ENCODE measurements around the gene SLC4A2. TPM values are rescaled to one million over a fixed set of nuclear protein-coding genes. Genes with fewer than 3 reads are reported as not detected.

The SLC4A2 gene
- total RNA-seq, 2 donors from 2014 or later: 265 to 284 TPM

- no peak overlapping the region for H3K4me3 Mint-ChIP-seq
- peaks cover 3% of the 10 kb centered on the region for H3K4me1 Mint-ChIP-seq
- no peak for TF ChIP-seq CTCF (conservative IDR thresholded peaks at IDR 0.05)
- H3K4me1 ChIP-seq (ENCODE audit: control insufficient read depth, insufficient read depth, low read length): peaks cover 6% of the 10 kb centered on the region
- no peaks in the 10 kb centered on the region for H3K36me3 ChIP-seq (ENCODE audit: control insufficient read depth, insufficient read depth, low read length)
- peaks cover 8% of the 10 kb centered on the region for H3K36me3 Mint-ChIP-seq (ENCODE audit: low read depth)
- H3K9me3 Mint-ChIP-seq: no peaks in the 10 kb centered on the region
- H3K9ac ChIP-seq (ENCODE audit: extremely low read depth, low read length, poor library complexity, severe bottlenecking): no peak overlapping the region
- H3K4me3 ChIP-seq (ENCODE audit: low read length): no peak overlapping the region
- H3K9me3 ChIP-seq (ENCODE audit: control insufficient read depth, low read length): no peaks in the 10 kb centered on the region
- 94 to 100% methylated on average over 3 to 20 of the region's 20 CpGs for WGBS, 2 experiments (ENCODE audit: insufficient coverage in 1 of 2, insufficient read length in 1 of 2)
- no peaks in the 10 kb centered on the region for H3K27me3 ChIP-seq (ENCODE audit: control insufficient read depth, insufficient read depth, low read length, poor library complexity, severe bottlenecking)
- peaks cover 6% of the 10 kb centered on the region for H3K27me3 Mint-ChIP-seq (ENCODE audit: insufficient read depth)
- no peak for DNase-seq
- no peak overlapping the region for H3K27ac Mint-ChIP-seq
- no peak overlapping the region for H3K27ac ChIP-seq (ENCODE audit: low read depth, low read length)
These were observed 15.4 kb upstream of the SLC4A2 start for GRCh38 chr7:151043959-151044358.

- no peak overlapping the region for H3K4me3 Mint-ChIP-seq
- Histone ChIP-seq H3K36me3 (ENCODE audit: control insufficient read depth, insufficient read depth, low read length) (no peaks in the 10 kb centered on the region), H3K9ac (ENCODE audit: extremely low read depth, low read length, poor library complexity, severe bottlenecking) (no peak overlapping the region), H3K27me3 (ENCODE audit: control insufficient read depth, insufficient read depth, low read length, poor library complexity, severe bottlenecking) (peaks cover 13% of the 10 kb centered on the region), H3K4me3 (ENCODE audit: low read length) (no peak overlapping the region), H3K9me3 (ENCODE audit: control insufficient read depth, low read length) (no peaks in the 10 kb centered on the region), H3K4me1 (ENCODE audit: control insufficient read depth, insufficient read depth, low read length) (no peaks in the 10 kb centered on the region), H3K27ac (ENCODE audit: low read depth, low read length) (no peak overlapping the region)
- no peaks in the 10 kb centered on the region for H3K4me1 Mint-ChIP-seq
- TF ChIP-seq CTCF (conservative IDR thresholded peaks at IDR 0.05): no peak
- H3K9me3 Mint-ChIP-seq: no peaks in the 10 kb centered on the region
- H3K27me3 Mint-ChIP-seq (ENCODE audit: insufficient read depth): peaks cover 18% of the 10 kb centered on the region
- no peak for DNase-seq
- peaks cover 8% of the 10 kb centered on the region for H3K36me3 Mint-ChIP-seq (ENCODE audit: low read depth)
- WGBS, 2 experiments (ENCODE audit: insufficient coverage in 1 of 2, insufficient read length in 1 of 2): 89 to 93% methylated on average over 3 to 11 of the region's 11 CpGs
- H3K27ac Mint-ChIP-seq: no peak overlapping the region
These were observed 14.1 kb upstream of the SLC4A2 start for GRCh38 chr7:151045262-151045661.

GRCh38 chr7:151045967-151046366, 13.4 kb upstream of the SLC4A2 start:
- Histone ChIP-seq H3K27me3 (ENCODE audit: control insufficient read depth, insufficient read depth, low read length, poor library complexity, severe bottlenecking) (peaks cover 20% of the 10 kb centered on the region), H3K4me3 (ENCODE audit: low read length) (no peak overlapping the region), H3K9ac (ENCODE audit: extremely low read depth, low read length, poor library complexity, severe bottlenecking) (no peak overlapping the region), H3K9me3 (ENCODE audit: control insufficient read depth, low read length) (no peaks in the 10 kb centered on the region), H3K4me1 (ENCODE audit: control insufficient read depth, insufficient read depth, low read length) (no peaks in the 10 kb centered on the region), H3K27ac (ENCODE audit: low read depth, low read length) (no peak overlapping the region), H3K36me3 (ENCODE audit: control insufficient read depth, insufficient read depth, low read length) (no peaks in the 10 kb centered on the region)
- Mint-ChIP-seq H3K9me3 (no peaks in the 10 kb centered on the region), H3K36me3 (ENCODE audit: low read depth) (peaks cover 8% of the 10 kb centered on the region), H3K27ac (no peak overlapping the region), H3K4me1 (no peaks in the 10 kb centered on the region), H3K27me3 (ENCODE audit: insufficient read depth) (peaks cover 25% of the 10 kb centered on the region), H3K4me3 (no peak overlapping the region)
- no peak for TF ChIP-seq CTCF (conservative IDR thresholded peaks at IDR 0.05)
- 90 to 100% methylated on average over 2 to 9 of the region's 9 CpGs for WGBS, 2 experiments (ENCODE audit: insufficient coverage in 1 of 2, insufficient read length in 1 of 2)
- DNase-seq: no peak
